ENCODE data around the gene DHRSX.
"Not testable (repeated sequence)": the region's sequence is repeated elsewhere in the genome, so short reads cannot be mapped to it uniquely, and the experiment has no call there.

DHRSX gene

GRCh38 chrX:2517055-2517454 lies 16.3 kb upstream of the DHRSX start:
- no peak for DNase-seq

- DNase-seq = no peak
These were observed 15.8 kb upstream of the DHRSX start for GRCh38 chrX:2516623-2517022.

- no peak for DNase-seq
These were observed 13.4 kb upstream of the DHRSX start for GRCh38 chrX:2514131-2514530.

GRCh38 chrX:2513121-2513664 lies 12.4 kb upstream of the DHRSX start:
- no peak for DNase-seq

- no peak for DNase-seq
These were observed 11.7 kb upstream of the DHRSX start for GRCh38 chrX:2512501-2512900.

- no peak for DNase-seq
These were observed 10.6 kb upstream of the DHRSX start for GRCh38 chrX:2511326-2511725.

GRCh38 chrX:2508648-2509335 lies 8.0 kb upstream of the DHRSX start:
- no peak for DNase-seq

GRCh38 chrX:2507904-2508627 lies 7.3 kb upstream of the DHRSX start:
- DNase-seq = no peak

GRCh38 chrX:2507196-2507595 lies 6.4 kb upstream of the DHRSX start:
- DNase-seq = no peak

GRCh38 chrX:2505341-2505740 lies 4.6 kb upstream of the DHRSX start:
- not testable (repeated sequence) for DNase-seq

GRCh38 chrX:2504706-2505332 lies 4.0 kb upstream of the DHRSX start:
- DNase-seq = no peak

- DNase-seq = no peak
These were observed 3.1 kb upstream of the DHRSX start for GRCh38 chrX:2503591-2504500.

- no peak for DNase-seq
These were observed 2.1 kb upstream of the DHRSX start for GRCh38 chrX:2502668-2503519.

GRCh38 chrX:2502120-2502667 lies 1.4 kb upstream of the DHRSX start:
- no peak for DNase-seq

- no peak for DNase-seq
These were observed 855 bp upstream of the DHRSX start for GRCh38 chrX:2501559-2502102.

GRCh38 chrX:2500091-2500802 lies 529 bp downstream of the DHRSX start:
- DNase-seq = no peak

- no peak for DNase-seq
These were observed 1.3 kb downstream of the DHRSX start for GRCh38 chrX:2499507-2499906.

GRCh38 chrX:2498781-2499302 lies 1.9 kb downstream of the DHRSX start:
- no peak for DNase-seq

GRCh38 chrX:2497961-2498780 lies 2.6 kb downstream of the DHRSX start:
- no peak for DNase-seq
